ENCODE results near the gene CACNA1A. TPM values are rescaled to one million over a fixed set of nuclear protein-coding genes. Genes with fewer than 3 reads are reported as not detected.

CACNA1A gene
- polyA plus RNA-seq, 1 donor (not counting 4 experiments of a cell fraction or from before 2014, with no cell fraction given) = not detected

DNA sequence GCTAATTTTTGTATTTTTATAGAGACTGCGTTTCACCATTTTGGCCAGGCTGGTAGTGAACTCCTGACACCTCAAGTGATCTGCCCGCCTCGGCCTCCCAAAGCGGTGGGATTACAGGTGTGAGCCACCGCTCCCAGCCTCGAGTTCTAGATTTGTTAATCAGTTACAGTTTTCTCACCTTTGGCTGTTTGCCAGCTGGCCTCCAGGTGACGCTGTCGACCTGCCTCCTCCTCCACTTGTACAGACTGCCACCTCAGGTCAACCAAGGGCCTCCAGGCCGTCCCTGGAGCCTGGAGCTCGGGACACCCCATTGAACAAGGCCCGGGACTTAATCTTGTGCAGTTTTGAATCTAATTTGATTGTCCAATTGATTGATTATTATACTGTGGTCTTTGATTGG is 310.6 kb downstream of the CACNA1A start:
- no peak overlapping the region for H3K27ac ChIP-seq (ENCODE audit: control insufficient read depth, insufficient read depth, low read length)
- H3K4me2 ChIP-seq (ENCODE audit: control insufficient read depth, extremely low read depth, insufficient read depth, low read depth, low read length) = no peak overlapping the region
- TF ChIP-seq, protein P1, sequence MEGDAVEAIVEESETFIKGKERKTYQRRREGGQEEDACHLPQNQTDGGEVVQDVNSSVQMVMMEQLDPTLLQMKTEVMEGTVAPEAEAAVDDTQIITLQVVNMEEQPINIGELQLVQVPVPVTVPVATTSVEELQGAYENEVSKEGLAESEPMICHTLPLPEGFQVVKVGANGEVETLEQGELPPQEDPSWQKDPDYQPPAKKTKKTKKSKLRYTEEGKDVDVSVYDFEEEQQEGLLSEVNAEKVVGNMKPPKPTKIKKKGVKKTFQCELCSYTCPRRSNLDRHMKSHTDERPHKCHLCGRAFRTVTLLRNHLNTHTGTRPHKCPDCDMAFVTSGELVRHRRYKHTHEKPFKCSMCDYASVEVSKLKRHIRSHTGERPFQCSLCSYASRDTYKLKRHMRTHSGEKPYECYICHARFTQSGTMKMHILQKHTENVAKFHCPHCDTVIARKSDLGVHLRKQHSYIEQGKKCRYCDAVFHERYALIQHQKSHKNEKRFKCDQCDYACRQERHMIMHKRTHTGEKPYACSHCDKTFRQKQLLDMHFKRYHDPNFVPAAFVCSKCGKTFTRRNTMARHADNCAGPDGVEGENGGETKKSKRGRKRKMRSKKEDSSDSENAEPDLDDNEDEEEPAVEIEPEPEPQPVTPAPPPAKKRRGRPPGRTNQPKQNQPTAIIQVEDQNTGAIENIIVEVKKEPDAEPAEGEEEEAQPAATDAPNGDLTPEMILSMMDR (optimal IDR thresholded peaks at IDR 0.05 in 1 of 3, IDR thresholded peaks at IDR 0.05 in 1 of 3, conservative IDR thresholded peaks at IDR 0.05 in 1 of 3; ENCODE audit: extremely low read depth in 1 of 3, insufficient read depth in 2 of 3, low read length in 3 of 3) = no peak
- TF ChIP-seq EZH2 (IDR thresholded peaks at IDR 0.05; ENCODE audit: low read length) = no peak
- H3K4me3 ChIP-seq (ENCODE audit: control insufficient read depth in 2 of 3, extremely low read depth in 1 of 3, insufficient read depth in 2 of 3, low read depth in 1 of 3, low read length in 3 of 3) = no peak overlapping the region
- H3K27me3 ChIP-seq (ENCODE audit: control insufficient read depth, extremely low read depth, insufficient read depth, low read length) = no peaks in the 10 kb centered on the region
- no peaks in the 10 kb centered on the region for H3K4me1 ChIP-seq (ENCODE audit: control insufficient read depth, extremely low read depth, insufficient read depth, low read length)
- no peaks in the 10 kb centered on the region for H4K20me1 ChIP-seq (ENCODE audit: control insufficient read depth, extremely low read depth, insufficient read depth, low read length)
- no peaks in the 10 kb centered on the region for H3K36me3 ChIP-seq (ENCODE audit: control insufficient read depth in 2 of 2, extremely low read depth in 1 of 2, insufficient read depth in 2 of 2, low read length in 2 of 2)
- H3K9ac ChIP-seq (ENCODE audit: control insufficient read depth, extremely low read depth, insufficient read depth, low read length) = no peak overlapping the region
- no peaks in the 10 kb centered on the region for H3K9me1 ChIP-seq (ENCODE audit: control insufficient read depth, extremely low read depth, insufficient read depth, low read length)
- DNase-seq (ENCODE audit: low read depth, low spot score) (no peak), FAIRE-seq (no peak)
- H3K79me2 ChIP-seq (ENCODE audit: control insufficient read depth, insufficient read depth, low read length) = no peaks in the 10 kb centered on the region
- no peak overlapping the region for H2AFZ ChIP-seq (ENCODE audit: control insufficient read depth, low read length)
- H3K9me3 ChIP-seq (ENCODE audit: control insufficient read depth, low read depth, low read length) = no peaks in the 10 kb centered on the region
- dilution Hi-C loops (cut with MboI; ENCODE audit: extremely low pct_ligation_motif_present, low sequenced_read_pairs) = no loop called here

DNA sequence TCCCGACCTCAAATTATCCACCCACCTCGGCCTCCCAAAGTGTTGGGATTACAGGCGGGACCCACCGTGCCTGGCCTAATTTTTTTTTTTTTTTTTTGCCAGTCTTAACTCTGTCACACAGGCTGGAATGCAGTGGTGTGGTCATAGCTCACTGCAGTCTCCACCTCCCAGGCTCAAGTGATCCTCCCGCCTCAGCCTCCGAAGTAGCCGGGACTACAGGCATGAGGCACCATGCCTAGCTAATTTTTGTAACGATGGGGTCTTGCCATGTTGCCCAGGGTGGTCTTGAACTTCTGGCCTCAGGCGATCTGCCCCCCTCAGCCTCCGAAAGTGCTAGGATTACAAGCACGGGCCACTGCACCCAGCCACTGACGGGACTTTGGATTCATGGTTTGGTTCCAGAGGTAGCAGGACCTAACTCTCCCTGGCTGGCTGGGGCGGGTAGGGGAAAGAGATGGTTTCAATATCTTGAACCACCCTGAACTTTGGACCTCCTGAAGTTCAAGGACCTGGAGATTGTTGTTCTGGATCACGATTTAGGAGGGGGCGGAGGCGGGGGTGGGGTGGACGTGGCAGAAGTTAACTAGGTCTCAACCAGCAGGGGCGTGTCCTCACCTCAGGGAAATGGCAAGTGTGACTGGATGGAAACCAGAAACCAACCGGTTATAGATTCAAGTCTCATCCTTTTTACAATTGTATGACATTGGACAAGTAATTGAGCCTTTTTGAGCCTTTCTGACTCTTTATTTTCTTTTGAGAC is 315.3 kb downstream of the CACNA1A start:
- no peaks in the 10 kb centered on the region for H3K79me2 ChIP-seq (ENCODE audit: control insufficient read depth, insufficient read depth, low read length)
- no peaks in the 10 kb centered on the region for H3K4me1 ChIP-seq (ENCODE audit: control insufficient read depth, extremely low read depth, insufficient read depth, low read length)
- FAIRE-seq = no peak
- H3K4me3 ChIP-seq (ENCODE audit: control insufficient read depth in 2 of 3, extremely low read depth in 1 of 3, insufficient read depth in 2 of 3, low read depth in 1 of 3, low read length in 3 of 3) = no peak overlapping the region
- no peak for DNase-seq (ENCODE audit: low read depth, low spot score)
- no peaks in the 10 kb centered on the region for H3K36me3 ChIP-seq (ENCODE audit: control insufficient read depth in 2 of 2, extremely low read depth in 1 of 2, insufficient read depth in 2 of 2, low read length in 2 of 2)
- no peaks in the 10 kb centered on the region for H3K27me3 ChIP-seq (ENCODE audit: control insufficient read depth, extremely low read depth, insufficient read depth, low read length)
- H3K4me2 ChIP-seq (ENCODE audit: control insufficient read depth, extremely low read depth, insufficient read depth, low read depth, low read length) = no peak overlapping the region
- H3K27ac ChIP-seq (ENCODE audit: control insufficient read depth, insufficient read depth, low read length) = no peak overlapping the region
- no peaks in the 10 kb centered on the region for H3K9me1 ChIP-seq (ENCODE audit: control insufficient read depth, extremely low read depth, insufficient read depth, low read length)
- no peak overlapping the region for H2AFZ ChIP-seq (ENCODE audit: control insufficient read depth, low read length)
- no peak overlapping the region for H3K9ac ChIP-seq (ENCODE audit: control insufficient read depth, extremely low read depth, insufficient read depth, low read length)
- TF ChIP-seq, protein P1 (optimal IDR thresholded peaks at IDR 0.05 in 1 of 3, IDR thresholded peaks at IDR 0.05 in 1 of 3, conservative IDR thresholded peaks at IDR 0.05 in 1 of 3; ENCODE audit: extremely low read depth in 1 of 3, insufficient read depth in 2 of 3, low read length in 3 of 3) = no peak
- TF ChIP-seq EZH2 (IDR thresholded peaks at IDR 0.05; ENCODE audit: low read length) = no peak
- no peaks in the 10 kb centered on the region for H4K20me1 ChIP-seq (ENCODE audit: control insufficient read depth, extremely low read depth, insufficient read depth, low read length)
- no peaks in the 10 kb centered on the region for H3K9me3 ChIP-seq (ENCODE audit: control insufficient read depth, low read depth, low read length)
- dilution Hi-C loops (cut with MboI; ENCODE audit: extremely low pct_ligation_motif_present, low sequenced_read_pairs) = no loop called here

Measured in keratinocyte (primary cell).